MM.1S (cell line): ENCODE results near the gene DMBX1.

Source experiments
- CTCF ChIP-seq: fragments of 300-600 bp; sonication (generic); IDR thresholded peaks from 2 replicates; pipeline ENCODE4 v1.5.1; 2016; ENCODE audit warnings: antibody characterized with exemption, low read length, mixed read lengths
- EZH2 ChIP-seq: fragments of 300-600 bp; sonication (generic); optimal IDR thresholded peaks from 2 replicates; pipeline ENCODE3; 2017; ENCODE audit warnings: low read depth, mild to moderate bottlenecking, antibody characterized with exemption, low read length, mixed read lengths

GRCh38 chr1:46451948-46452930 lies 37.4 kb upstream of the DMBX1 start:
- no peak for TF ChIP-seq CTCF
- no peak for TF ChIP-seq EZH2
